K562 (cell line): ENCODE measurements around the gene AK2.

Experiments used
- CBX2 ChIP-seq: fragments of 200-600 bp; sonication (generic); IDR thresholded peaks from one replicate; pipeline ENCODE4 v1.6.1; 2012; ENCODE audit warnings: mild to moderate bottlenecking, low read length, inconsistent platforms; ENCODE audit not compliant: insufficient read depth, poor library complexity, severe bottlenecking
- TAF1 ChIP-seq: IDR thresholded peaks from 2 replicates; pipeline ENCODE4 v1.6.1; 2011; ENCODE audit warnings: mild to moderate bottlenecking, low read length, moderate library complexity; ENCODE audit not compliant: insufficient read depth, control insufficient read depth, severe bottlenecking; ENCODE audit errors: extremely low read depth
- ZNF184 ChIP-seq: sonication (generic); formaldehyde crosslinking; IDR thresholded peaks from 2 replicates; pipeline ENCODE4 v1.5.0; 2020; ENCODE audit warnings: missing genetic modification reagents
- TF ChIP-seq, protein P1 (sequence below), 3 experiments: IDR thresholded peaks in 2 of 3; conservative IDR thresholded peaks in 1 of 3; 2 replicates each; pipeline ENCODE4 v1.5.1; 2011 to 2012; ENCODE audit warnings: low read length in 3 of 3, mild to moderate bottlenecking in 3 of 3, control low read depth in 2 of 3, improper control_type of control experiment in 1 of 3, inconsistent platforms in 1 of 3, low read depth in 1 of 3, mixed read lengths in 1 of 3, moderate library complexity in 1 of 3; ENCODE audit not compliant: insufficient read depth in 2 of 3

DNA sequence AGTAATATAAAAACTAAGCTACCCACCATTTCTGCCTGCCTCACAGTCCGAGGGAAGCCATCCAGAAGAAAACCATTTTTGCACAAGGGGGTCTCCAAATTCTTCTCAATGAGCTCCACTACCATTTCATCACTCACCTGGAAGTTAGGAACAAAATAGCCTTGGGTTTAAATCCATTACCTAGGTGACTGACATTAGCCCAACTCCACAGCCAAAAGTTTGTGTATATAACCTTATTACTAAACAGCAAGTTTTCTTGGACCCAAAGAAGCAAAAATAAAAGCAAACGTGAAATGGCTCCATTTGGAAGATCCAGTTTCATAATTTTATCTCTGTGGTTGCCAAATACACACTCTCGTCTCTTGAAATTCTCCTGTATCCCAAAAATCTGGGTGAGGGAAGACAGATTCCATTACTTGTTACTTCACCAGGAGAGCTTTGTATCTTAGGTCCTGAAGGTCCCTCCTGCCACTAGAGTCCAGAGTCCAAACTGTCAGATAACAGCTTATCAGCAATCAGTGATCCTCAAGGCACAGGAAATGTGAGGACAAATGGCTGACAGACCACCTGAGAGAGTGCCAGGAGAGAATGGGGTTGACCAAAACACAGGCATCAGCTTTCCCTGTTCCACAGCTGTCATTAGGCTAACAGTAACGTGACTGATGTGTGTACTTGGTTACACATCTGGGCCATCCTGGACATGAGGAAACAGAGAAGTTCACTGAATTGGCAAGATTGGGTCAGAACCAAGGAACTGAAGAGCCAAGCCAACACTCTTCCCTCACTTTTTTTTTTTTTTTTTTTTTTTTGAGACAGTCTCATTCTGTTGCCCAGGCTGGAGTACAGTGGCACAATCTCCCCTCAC lies 14.9 kb downstream of the AK2 start:
- TF ChIP-seq ZNF184, result no peak
- no peak for TF ChIP-seq TAF1
- TF ChIP-seq, protein P1, sequence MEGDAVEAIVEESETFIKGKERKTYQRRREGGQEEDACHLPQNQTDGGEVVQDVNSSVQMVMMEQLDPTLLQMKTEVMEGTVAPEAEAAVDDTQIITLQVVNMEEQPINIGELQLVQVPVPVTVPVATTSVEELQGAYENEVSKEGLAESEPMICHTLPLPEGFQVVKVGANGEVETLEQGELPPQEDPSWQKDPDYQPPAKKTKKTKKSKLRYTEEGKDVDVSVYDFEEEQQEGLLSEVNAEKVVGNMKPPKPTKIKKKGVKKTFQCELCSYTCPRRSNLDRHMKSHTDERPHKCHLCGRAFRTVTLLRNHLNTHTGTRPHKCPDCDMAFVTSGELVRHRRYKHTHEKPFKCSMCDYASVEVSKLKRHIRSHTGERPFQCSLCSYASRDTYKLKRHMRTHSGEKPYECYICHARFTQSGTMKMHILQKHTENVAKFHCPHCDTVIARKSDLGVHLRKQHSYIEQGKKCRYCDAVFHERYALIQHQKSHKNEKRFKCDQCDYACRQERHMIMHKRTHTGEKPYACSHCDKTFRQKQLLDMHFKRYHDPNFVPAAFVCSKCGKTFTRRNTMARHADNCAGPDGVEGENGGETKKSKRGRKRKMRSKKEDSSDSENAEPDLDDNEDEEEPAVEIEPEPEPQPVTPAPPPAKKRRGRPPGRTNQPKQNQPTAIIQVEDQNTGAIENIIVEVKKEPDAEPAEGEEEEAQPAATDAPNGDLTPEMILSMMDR (IDR thresholded peaks at IDR 0.05 in 2 of 3, conservative IDR thresholded peaks at IDR 0.05 in 1 of 3; ENCODE audit: insufficient read depth in 2 of 3, low read depth in 1 of 3, low read length in 3 of 3), result no peak
- TF ChIP-seq CBX2, result no peak
